ENCODE results near the gene CHST7.
A peak's percentile ranks its signal among the peaks of the same experiment; 100 is the strongest.

The CHST7 gene

DNA sequence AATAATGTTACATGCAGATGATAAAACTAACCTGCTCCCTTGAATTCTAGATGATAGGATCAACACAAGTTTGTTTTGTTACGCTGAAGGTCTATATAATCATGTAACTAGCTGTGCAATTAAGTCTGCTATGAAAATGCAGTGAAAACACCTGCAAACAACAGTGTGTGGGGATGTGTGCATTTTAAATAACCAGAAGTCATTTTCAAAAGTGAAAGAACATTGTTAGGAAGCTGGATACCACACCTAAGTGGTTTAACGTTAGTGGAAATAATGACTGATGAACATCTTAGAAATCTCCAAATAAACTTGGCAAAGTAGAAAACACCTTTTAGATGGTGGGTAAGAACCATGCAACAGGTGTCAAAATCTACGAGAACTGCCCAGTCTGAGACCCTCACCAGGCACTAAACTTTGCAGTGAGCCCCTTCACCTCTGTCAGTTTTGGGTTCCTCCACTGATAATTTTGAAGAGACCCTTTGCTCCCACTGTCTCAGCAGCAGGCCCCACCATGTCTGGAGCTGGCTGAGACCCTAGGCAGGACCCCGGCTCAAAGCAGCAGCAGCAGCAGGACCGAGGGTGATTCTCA lies 36.6 kb downstream of the CHST7 start:
- DNase-seq (ENCODE audit: low spot score): no peak

DNA sequence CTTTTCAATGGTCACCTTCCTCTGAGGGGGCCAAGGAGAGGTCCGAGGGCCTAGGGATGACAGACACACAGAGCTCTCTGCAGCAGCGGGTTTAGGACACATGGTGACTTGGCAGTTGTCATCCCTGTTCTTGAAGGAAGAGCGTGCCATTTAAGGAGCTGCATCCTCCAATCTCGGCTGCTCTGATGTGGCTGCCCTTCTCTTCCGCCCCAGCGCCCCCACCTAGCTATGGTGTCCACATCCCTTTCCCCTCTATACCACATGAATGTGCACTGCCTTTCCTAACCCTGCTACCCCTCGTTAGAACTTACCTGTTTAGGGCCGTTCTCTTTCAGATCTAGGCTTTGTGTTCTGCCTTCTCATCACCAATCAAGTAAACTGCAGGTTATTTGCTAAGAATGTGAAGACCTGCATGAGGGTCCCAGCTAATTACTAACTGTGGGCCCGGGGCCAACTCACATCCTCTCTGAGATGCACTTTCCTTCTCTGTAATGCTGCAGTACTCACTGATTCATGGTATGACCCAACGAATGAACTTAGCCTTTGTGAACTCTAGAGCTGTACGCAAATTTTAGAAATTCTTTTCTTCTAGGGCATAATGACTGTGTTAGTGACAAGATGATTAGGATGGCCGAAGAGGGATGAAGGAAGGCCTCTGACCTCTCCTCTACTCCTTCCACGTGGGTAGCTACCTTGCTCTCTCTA lies 38.2 kb downstream of the CHST7 start:
- no peak for DNase-seq (ENCODE audit: low spot score)

DNA sequence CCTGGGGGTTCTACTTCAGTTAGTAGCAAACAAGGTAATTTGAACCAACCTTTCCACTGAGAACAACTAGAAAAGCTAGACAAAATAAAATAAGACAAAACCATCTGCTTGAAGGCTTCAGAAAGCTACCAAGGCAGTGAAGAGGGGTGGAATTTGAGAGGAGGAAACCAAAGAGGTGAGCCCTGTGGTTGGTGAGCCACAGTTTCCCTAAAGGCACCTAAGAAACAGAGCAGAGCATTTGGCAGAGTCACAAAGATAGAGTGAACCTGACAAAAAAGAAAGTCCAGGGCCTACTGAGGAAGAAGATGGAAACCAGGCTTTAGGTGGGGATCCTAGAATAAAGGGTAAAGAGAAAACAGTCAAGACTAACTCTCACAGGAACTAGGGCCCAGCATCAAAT lies 44.3 kb downstream of the CHST7 start:
- DNase-seq (ENCODE audit: low spot score): no peak

DNA sequence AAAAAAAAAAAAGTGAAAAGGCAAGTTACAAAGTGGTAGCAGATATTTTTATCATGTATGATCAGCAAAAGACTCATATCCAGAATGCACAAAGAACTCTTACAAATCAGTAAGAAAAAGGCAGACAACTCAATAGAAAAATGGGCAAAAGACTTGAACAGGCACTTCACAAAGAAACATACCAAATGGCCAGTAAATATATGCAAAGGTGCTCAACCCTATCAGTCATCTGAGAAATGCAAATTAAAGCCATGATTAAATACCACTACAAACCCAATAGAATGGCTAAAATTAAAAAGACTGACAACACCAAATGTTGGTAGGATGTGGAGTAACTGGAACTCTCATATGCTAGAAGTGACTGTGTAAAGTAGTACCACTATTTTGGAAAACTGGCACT lies 45.4 kb downstream of the CHST7 start:
- no peak for DNase-seq (ENCODE audit: low spot score)

DNA sequence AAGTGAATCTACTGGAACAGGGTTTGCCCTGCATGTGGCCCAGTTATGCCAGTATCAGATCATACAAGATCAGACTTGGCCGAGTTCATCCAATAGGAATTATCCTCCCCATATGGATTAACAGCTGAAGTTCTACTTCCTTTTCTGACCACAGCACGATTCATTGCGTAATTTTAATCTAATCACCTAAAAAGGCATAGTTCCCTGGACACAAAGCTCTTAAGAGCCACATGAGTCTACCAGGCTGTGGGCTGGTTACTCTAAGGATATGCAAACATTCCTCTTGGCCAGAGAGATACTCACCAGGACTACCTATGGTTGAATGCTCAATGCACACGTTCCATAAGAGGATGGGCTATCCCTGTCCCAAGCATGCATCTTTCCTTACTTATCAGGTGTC lies 46.9 kb downstream of the CHST7 start:
- no peak for DNase-seq (ENCODE audit: low spot score)

DNA sequence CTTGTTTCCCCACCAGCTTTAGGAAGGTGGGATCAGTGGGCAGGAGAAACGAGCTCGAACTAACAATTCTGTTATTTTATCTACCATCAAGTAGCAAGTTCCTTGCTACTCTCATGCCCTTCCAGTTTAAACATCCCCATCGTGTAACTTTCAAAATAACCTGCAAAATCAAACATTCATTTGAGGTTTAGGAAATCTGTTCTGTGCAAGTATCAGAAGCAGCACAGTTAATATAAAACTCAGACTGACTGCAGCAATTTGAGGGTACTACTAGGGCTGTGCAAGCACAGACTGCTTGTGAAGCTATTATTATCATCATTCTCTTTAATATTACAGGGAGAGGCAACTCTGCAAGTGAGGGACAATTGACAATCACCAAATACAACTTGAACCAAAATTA lies 48.0 kb downstream of the CHST7 start:
- DNase-seq (ENCODE audit: low spot score): no peak

DNA sequence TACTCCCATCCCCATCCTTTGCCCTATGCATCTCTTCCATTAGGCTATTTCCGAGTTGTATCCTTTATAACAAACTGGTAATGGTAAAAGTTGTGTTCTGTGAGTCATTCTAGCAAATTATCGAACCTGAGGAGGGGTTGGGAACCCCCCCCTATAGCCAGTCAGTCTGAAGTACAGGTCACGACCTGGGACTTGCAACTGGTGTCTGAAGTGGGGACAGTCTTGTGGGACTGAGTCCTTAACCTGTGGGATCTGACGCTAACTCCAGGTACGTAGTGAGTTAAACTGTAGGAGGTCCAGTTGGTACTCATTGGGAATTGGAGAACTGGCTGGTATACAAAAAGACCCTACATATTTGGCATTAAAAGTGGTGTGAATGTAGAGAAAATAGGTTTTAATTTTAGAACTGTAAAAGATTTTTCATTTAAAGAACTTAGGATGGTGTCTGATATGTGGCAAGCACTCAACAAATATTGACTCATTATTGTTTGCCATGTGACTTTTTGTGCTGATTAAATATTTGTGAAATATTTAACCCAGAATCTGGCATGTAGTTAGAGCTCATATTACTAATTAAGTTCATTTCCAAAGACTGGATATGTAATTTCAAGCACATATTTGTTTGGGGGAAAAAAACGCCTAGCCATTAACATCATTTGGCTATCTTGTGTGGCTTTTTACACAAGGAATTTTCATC lies 50.7 kb downstream of the CHST7 start:
- DNase-seq (ENCODE audit: low spot score): no peak

DNA sequence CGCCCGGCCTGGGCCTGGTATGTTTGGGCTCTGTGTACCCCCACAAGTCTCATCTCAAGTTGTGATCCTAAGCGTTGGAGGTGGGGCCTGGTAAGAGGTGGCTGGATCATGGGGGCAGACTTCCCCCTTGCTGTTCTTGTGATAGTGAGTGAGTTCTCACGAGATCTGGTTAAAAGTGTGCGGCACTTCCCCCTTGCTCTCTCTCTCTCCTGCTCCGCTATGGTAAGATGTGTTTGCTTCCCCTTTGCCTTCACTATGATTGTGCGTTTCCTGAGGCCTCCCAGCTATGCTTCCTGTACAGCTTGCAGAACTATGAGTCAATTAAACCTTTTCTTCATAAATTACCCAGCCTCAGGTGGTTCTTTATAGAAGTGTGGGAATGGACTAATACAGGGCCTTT lies 53.0 kb downstream of the CHST7 start:
- DNase-seq (ENCODE audit: low spot score): peak; percentile 72

DNA sequence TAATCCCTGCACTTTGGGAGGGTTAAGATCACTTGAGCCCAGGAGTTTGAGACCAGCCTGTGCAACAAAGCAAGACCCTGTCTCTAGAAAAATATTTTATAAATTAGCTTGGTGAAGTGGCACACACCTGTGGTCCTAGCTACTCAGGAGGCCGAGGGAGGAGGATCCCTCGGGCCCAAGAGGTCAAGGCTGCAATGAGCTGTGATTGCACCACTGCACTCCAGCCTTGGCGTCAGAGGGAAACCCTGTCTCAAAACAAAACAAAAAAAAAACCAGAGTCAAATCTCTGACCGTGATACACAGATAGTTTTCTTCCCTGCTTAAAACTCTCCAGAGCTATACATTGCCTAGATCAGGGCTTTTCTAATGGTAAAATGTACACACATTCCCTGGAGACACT lies 53.5 kb downstream of the CHST7 start:
- no peak for DNase-seq (ENCODE audit: low spot score)

DNA sequence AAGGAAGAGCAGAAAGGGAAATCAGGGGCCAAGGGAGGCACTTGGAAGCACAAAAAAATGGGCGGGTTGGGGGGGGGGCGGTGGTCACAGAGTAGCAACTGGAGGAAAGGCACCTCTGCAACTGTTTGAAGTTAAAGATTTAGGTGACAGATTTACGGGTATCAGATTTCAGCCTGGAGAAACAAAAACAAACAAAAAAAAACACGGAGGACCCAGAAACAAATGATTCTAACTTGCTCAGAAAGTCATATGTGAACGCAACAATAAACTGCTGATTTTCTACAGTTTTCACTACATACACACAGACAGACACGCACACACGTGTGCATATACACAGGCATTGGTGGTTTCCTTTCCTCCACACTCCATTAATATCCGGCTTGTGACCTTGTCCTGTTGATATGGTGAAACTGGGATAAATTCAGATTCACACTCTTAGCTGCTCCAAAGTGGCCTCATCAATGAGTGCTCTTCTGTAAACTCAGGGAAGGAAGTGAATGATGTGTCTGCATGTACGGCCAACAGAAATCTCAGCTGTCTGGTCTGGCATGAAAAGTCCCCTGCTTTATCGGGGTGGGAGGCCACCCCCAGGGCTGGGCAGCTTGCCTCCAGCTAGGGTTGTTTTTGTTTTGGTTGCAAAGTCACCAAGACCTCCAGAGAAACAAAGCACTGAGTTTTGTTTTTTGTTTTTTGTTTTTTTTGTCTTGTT lies 54.3 kb downstream of the CHST7 start:
- DNase-seq (ENCODE audit: low spot score): no peak

DNA sequence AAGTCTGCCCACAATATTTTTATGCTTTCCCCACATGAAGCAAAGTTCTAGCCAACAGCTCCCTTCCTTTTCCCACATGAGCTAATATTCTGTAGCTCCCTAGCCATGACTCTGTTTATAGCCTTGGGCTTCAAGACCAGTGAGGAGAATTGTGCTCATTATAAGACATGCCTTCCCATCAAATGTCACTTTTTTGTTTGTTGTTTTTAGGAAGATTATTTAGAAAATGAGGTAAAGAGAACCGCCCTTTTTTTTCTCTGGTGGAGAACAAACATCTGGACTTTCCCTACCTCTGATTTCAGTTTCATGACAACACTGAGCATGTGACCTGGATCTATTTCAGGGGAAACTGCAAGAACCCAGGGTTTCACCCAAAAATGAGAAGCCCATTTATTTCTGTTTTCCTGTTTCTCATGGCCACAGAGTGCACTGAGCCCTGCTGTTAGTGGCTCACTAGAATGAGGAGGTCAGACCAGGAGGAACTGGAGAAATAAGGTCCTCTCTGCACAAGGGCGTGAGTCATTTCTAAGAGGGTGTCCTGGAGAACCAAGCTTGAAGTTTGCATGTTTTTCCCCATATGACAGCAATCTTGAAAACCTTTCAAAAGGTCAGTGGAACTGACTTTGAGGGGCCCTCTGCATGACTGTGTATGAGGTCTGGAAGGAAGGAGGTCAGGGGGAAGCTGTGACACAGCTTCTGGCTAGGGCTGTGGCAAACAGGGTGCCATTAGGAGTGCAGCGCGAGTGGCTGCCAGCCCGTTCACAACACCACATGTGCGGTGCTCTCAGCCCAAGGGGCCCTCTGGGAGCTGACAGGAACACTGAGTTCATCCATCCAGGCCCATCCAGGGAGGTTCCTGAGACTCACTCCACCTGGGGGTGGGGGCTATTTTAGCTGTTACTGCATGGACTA lies 55.2 kb downstream of the CHST7 start:
- DNase-seq (ENCODE audit: low spot score): peak; percentile 36

DNA sequence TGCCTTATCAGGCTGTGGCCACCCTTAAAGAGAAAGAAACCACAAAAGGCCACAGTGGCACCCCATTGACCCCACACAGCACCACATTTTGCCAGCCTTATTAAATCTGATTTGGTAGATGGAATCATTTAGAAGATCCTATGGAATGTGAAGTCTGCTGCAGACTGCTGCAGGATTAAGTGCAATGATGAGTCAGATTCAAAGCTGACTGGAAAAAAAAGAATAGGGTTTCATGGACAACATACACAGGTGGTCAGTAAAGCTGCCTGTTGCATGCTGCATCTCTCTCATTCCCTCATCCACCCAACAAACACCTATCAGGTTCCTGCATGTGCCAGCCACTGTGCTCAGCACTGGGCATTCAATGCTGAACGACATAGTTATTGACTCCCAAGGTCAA lies 56.6 kb downstream of the CHST7 start:
- no peak for DNase-seq (ENCODE audit: low spot score)

DNA sequence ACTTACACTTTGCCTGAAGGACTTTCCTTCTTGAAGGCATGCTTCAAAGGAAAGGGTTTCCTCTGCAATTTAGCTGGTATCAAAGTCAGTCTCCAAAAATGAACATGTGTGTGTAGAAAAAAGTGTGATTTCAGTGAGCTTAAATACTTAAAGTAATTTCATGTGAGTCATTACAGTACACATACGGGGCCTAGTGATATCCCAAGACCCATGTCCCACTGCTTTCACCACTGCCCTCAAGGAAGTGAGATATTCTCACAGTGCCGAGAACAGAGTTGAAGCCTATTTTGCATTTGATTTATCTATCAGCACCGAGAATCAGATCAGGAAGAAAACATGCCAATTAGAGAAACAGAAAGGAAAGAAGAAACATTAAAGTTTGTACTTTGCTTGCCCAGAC lies 61.0 kb downstream of the CHST7 start:
- DNase-seq (ENCODE audit: low spot score): no peak

DNA sequence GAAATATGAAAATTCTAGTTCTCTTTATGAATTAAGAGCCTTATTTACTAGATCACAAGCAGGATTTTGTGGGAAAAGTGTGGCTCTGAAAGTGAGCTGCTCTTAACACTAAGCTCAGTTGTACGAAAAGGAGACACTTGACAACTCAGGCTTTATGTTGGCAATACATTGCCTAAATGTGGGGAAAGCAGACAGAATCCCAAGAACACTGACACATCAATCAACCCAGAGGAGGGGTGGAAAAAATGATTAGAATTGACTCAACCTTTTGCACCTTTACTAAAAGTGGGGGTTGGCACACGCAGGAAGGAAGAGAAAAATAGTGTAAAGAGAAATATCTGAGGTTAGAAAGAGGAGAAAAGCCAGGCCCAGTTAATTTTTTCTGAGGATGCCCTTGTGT lies 61.6 kb downstream of the CHST7 start:
- no peak for DNase-seq (ENCODE audit: low spot score)

DNA sequence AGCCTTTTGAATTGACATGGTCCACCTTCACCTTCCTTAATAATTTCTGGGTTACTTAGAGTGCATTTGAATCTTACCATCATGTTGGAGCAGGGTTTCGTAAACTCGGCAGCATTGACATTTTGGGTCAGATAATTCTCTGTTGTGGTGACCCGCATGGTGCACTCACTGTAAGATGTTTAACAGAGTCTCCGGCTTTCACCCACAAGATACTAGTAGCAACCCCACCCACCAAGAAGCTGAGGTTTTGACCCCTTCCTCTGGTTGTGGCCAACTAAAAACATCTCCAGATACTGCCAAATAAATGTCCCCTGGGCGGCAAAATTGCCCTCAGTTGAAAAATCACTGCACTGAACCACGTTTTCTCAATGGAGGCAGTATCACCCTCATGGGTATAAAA lies 62.7 kb downstream of the CHST7 start:
- DNase-seq (ENCODE audit: low spot score): no peak

DNA sequence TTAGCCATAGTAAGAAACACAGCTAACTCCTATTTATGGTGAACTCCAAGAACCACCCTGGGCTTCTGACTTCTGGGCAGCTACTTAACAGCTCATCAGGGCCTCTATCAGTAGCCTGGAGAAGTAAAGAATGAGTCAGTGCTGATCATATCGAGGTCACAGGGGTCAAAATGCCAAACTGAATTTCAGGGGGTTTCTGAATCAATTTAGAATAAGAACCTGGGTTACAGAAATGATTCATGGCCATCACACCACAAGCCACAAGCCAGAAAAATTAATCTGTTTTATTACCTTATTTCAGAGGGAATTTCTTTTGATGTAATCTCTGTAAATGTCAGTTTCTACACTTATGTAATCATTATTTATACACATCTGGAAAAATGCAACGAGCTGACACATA lies 64.4 kb downstream of the CHST7 start:
- peak; percentile 66 for DNase-seq (ENCODE audit: low spot score)

DNA sequence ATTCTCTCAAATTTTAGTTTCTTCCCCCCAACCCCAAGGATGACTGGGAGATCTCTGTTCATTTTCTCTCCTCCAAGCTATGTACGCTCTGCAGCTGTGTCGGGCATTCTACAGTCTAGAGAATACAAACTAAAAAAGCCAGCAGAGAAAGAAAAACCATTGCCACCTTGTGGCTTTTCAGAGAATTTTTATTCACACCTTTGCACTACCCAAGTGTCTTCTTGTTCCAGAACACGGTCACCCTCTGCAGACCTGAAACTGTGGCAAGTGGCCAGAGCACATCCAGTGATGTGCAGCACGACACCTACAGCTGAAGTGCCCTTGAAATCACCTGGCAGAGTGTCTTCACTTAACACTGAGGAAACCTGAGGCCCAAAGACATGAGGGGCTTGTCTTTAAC lies 68.6 kb downstream of the CHST7 start:
- peak; percentile 27 for DNase-seq (ENCODE audit: low spot score)

DNA sequence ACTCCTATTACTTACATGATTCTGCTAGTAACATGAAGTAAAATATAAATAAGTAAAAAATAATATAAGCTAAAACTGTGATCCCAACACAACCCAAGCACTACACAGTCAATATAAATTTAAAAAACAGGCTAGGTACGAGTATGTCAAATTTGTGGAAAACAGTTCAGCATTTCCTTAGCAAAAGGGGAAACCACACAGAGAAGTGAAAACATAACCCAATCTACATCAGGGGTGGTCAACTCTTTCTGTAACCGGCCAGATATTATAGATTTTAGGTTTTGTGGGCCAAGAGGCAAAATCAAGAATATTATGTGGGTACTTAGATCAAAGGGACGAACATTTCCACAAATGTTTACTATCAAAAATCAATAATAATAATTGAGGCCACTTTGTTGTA lies 70.1 kb downstream of the CHST7 start:
- no peak for DNase-seq (ENCODE audit: low spot score)

DNA sequence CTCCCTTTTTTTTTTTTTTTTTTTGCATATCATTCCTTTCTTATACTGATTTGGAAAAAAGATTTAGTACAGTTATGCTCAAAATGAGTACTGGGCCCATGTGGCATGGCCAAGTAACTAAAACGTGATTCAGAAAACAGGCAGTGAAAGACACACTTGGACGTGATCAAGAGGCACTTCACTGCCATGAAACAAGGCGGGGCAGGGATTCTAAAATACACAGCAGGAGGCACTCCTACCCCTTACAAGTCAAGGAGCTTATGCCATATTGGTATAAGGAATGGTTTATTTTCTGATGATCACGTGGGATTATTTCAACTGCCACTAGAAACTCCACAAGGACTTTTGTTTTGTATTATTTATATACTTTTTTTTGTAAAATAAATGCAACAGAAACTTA lies 72.0 kb downstream of the CHST7 start:
- DNase-seq (ENCODE audit: low spot score): no peak

DNA sequence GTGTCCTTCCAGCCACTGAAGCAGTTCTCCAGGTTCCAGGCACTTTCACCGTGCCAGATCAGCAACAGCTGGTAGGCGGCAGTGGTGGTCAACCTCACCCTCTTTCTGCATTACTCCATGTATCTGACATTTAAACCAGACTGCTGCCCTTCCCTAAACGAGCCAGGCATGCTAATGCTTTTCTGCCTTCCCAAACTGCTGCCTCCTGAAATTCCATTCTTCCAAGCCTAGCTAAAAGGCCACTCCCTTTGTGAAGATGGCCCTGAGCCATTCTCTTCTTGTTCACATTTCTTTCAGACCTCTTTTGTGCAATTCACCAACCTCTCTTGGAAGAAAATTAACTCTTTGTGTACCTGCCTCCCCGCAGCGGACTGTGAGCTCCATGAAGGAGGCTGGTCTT lies 73.7 kb downstream of the CHST7 start:
- no peak for DNase-seq (ENCODE audit: low spot score)

Measured in activated CD4-positive, alpha-beta T cell treated with anti-CD3 and anti-CD28 coated beads, Interleukin-2, Interleukin-4, amounts not matched to agents 100 ng/mL and 50 ng/mL, durations not matched to agents 16 hours and 8 hours (primary cell).